Vagina (tissue), 2 donors: ENCODE measurements around the gene HLTF.

ENCODE experiments used
- CTCF ChIP-seq, 3 experiments: fragments of 450-650 bp in 2 of 3; fragments of 200-600 bp in 1 of 3; sonication (generic) in 1 of 3; IDR thresholded peaks; one replicate each; pipeline ENCODE4 v1.5.1; 2017 to 2019; ENCODE audit warnings: antibody characterized with exemption in 3 of 3, mild to moderate bottlenecking in 2 of 3, moderate library complexity in 2 of 3
- POLR2A ChIP-seq, 2 donors: fragments of 450-650 bp; IDR thresholded peaks; one replicate each; pipeline ENCODE4 v1.6.1; 2017; ENCODE audit warnings: antibody characterized with exemption in 2 of 2, mild to moderate bottlenecking in 2 of 2, moderate library complexity in 2 of 2
- POLR2AphosphoS5 ChIP-seq, 2 donors: sonication (generic); formaldehyde crosslinking; IDR thresholded peaks; one replicate each; pipeline ENCODE4 v1.9.0; 2017; ENCODE audit warnings: antibody characterized with exemption in 2 of 2, mild to moderate bottlenecking in 2 of 2, low read depth in 1 of 2; ENCODE audit not compliant: insufficient read depth in 1 of 2

- TF ChIP-seq CTCF (IDR thresholded peaks at IDR 0.05) (no peak), POLR2A (IDR thresholded peaks at IDR 0.05) (no peak), POLR2AphosphoS5 (IDR thresholded peaks at IDR 0.05; ENCODE audit: insufficient read depth in 1 of 2, low read depth in 1 of 2) (no peak)
These were observed 4.6 kb upstream of the HLTF start for GRCh38 chr3:149090907-149091306.
